ENCODE data around the gene CDC42BPB. TPM values are rescaled to one million over a fixed set of nuclear protein-coding genes. Genes with fewer than 3 reads are reported as not detected.

CDC42BPB gene
- total and polyA plus RNA-seq, 2 of the 13 experiments (the other 11 are each of a cell fraction or from before 2014, with no cell fraction given), result 19.7 to 32.3 TPM

- TF ChIP-seq FOXK2 (IDR thresholded peaks at IDR 0.05), result peak; percentile 40; the same call in 1 of the 2 replicates
- TF ChIP-seq SAFB2 (CRISPR knock-in tag; IDR thresholded peaks at IDR 0.05; ENCODE audit: borderline replicate concordance, low read depth), result 0 out of 2 replicates have a peak, but pooled peaks have one; percentile 75
- TF ChIP-seq SYNCRIP (IDR thresholded peaks at IDR 0.05; ENCODE audit: insufficient read depth, low read depth, low read length), result no peak
- no peak for TF ChIP-seq ZNF260 (CRISPR knock-in tag; IDR thresholded peaks at IDR 0.05; ENCODE audit: borderline replicate concordance, low read depth)
- no peak for TF ChIP-seq ZNF652 (CRISPR knock-in tag; IDR thresholded peaks at IDR 0.05; ENCODE audit: borderline replicate concordance, low read depth)
- TF ChIP-seq AFF4 (CRISPR knock-in tag; IDR thresholded peaks at IDR 0.05), result no peak
- no peak for TF ChIP-seq FOXM1 (CRISPR knock-in tag; IDR thresholded peaks at IDR 0.05)
- no peak for TF ChIP-seq ZNF354B (CRISPR knock-in tag; IDR thresholded peaks at IDR 0.05)
- no peak for TF ChIP-seq ZNF180 (CRISPR knock-in tag; IDR thresholded peaks at IDR 0.05; ENCODE audit: borderline replicate concordance, low read depth)
- TF ChIP-seq PRPF4 (IDR thresholded peaks at IDR 0.05; ENCODE audit: low read depth, low read length, poor library complexity, severe bottlenecking), result no peak
- TF ChIP-seq ZKSCAN5 (CRISPR knock-in tag; IDR thresholded peaks at IDR 0.05), result no peak
- TF ChIP-seq PCBP1 (IDR thresholded peaks at IDR 0.05; ENCODE audit: borderline replicate concordance, low read depth, low read length), result 0 out of 2 replicates have a peak, but pooled peaks have one; percentile 25
- TF ChIP-seq ELK4 (CRISPR knock-in tag; IDR thresholded peaks at IDR 0.05; ENCODE audit: borderline replicate concordance), result no peak
- TF ChIP-seq HMGA1 (CRISPR knock-in tag; conservative IDR thresholded peaks at IDR 0.05), result no peak
- peak; percentile 99 for TF ChIP-seq CTCF (CRISPR knock-in tag; IDR thresholded peaks at IDR 0.05)
- TF ChIP-seq POGK (CRISPR knock-in tag; conservative IDR thresholded peaks at IDR 0.05), result no peak
- TF ChIP-seq MZF1 (CRISPR knock-in tag; IDR thresholded peaks at IDR 0.05; ENCODE audit: borderline replicate concordance), result no peak; the same call in 1 of the 2 replicates
- no peak for TF ChIP-seq EED (CRISPR knock-in tag; IDR thresholded peaks at IDR 0.05)
- TF ChIP-seq CERS6 (CRISPR knock-in tag; IDR thresholded peaks at IDR 0.05), result no peak
Measured at GRCh38 chr14:103104654-103105452, 47.5 kb upstream of the CDC42BPB start (continued).
